GM18508 (cell line): ENCODE measurements around the gene GLYATL1B.
"Not testable (repeated sequence)": the region's sequence is repeated elsewhere in the genome, so short reads cannot be mapped to it uniquely, and the experiment has no call there.

Experiments
- ATAC-seq: cut with Tn5 transposase; IDR thresholded peaks from one replicate; pipeline ENCODE4 v1.9.1; 2021; ENCODE audit warnings: moderate number of reproducible peaks; ENCODE audit not compliant: insufficient read depth, unreplicated experiment

GLYATL1B gene, protein sequence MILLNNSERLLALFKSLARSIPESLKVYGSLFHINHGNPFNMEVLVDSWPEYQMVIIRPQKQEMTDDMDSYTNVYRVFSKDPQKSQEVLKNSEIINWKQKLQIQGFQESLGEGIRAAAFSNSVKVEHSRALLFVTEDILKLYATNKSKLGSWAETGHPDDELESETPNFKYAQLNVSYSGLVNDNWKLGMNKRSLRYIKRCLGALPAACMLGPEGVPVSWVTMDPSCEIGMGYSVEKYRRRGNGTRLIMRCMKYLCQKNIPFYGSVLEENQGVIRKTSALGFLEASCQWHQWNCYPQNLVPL

DNA sequence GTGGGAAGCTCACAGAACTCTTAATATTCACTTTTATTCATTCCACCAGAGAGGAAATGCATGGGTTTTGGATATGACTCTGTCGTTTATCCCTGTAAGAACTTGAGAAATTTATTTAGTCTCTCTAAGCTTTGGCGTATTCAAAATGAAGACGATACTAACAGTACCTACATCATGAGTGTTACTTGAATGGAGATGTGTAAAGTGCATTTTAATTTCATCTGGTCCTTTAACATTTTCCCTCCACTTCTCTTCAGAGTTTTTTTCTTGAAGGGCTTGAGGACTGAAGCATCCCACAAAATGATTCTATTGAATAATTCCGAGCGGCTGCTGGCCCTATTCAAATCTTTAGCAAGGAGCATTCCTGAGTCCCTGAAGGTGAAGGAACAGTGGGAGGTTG lies at the start of gene GLYATL1B:
TSS of gene GLYATL1B (plus strand) at position 301 of the 400 bp plus-strand sequence. CDS start at position 301, 0 bp downstream.
- ATAC-seq, result not testable (repeated sequence)

DNA sequence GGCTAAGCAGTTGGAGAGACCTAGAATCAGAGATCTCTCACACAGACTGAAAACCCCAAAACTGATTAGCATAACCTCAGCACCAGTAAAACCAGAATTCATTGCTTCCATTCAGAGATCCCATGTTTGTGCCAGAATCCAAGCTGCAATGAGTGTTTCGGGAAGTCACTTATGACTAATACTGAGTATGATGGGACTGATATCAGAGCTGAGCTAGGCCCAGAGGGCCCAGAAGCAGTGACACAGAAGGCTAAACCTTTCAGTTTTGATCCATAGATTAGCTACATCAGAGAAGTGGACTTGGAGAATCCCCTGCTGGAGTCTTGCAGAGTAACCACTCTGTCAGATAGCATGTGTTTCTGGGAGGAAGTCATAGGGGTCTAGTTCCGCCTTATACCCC lies 49.6 kb upstream of the GLYATL1B start:
- not testable (repeated sequence) for ATAC-seq

DNA sequence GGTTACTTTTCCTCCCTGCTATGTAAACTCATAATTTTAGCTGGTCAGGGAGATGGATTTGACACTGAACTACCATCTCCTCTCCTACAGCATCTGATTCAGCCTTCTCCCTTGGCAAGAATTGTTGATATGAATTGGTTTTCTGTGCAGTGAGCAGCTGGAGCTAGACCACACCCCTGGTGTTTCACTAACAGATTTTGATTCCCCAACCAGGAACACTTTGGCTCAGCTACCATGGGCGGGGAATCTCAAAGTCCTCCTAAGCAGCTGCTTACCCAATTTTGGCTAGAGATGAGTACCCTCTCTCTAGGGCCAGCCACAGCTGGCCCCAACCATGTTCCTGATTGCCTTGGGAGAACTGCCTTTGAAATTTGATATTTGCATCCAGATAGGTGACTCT lies 48.7 kb upstream of the GLYATL1B start:
- not testable (repeated sequence) for ATAC-seq

DNA sequence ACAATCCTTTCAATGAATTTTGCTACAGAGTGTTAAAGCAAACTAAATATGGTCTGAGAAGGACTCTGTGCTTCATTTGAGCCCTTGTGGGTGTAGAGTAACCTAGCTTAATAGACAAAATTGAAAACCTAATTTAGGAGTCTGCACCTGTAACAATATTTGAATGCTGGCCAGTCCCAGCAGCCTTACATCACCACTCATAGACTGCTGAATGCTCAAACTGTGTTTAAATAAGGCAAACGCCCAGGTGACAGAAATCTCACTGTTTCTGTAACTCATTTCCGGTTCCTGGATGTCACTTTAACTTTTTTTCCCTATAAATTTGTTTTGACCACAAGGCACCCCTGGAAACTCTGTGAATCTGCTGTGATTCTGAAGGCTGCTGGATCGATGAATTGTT lies 45.5 kb upstream of the GLYATL1B start:
- ATAC-seq, result no peak

DNA sequence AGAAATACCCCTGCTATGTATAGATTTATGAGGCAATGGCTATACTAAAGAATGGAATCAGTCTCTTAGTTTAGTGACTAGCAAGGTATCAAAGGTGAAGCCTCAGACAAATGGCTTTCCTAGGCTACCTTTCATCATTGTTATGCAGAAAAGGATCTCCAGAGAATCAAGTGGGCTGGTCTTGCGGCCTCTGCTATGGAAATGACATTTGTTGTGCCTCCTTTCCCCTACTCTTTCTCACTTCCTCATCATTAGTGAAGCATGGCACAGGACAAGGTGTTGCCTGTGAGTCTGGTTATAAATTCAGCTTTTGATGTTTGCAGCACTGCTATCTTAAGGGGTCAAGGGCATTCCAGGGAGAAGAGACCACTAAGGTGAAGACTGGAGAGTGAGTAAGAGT lies 34.7 kb upstream of the GLYATL1B start:
- peak; percentile 54 for ATAC-seq

DNA sequence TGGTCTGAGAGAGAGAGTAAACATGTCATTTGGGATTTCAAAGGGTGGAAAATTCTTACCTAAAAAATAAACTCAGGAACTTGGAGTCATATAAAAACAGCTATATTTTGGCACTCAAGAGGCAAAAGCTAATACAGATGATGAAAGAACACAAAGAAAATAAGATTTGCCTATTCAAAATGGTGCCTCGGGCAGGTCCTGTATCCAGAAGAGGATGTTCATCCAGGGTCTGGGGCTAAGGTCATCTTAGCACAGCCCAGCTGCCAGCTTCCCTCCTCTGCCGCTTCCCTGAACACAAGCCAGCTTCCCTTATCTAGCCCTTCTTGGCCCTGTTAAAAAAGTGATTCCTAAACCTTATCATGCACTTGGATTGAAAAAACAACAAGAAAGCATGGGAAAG lies 33.8 kb upstream of the GLYATL1B start:
- ATAC-seq, result not testable (repeated sequence)

DNA sequence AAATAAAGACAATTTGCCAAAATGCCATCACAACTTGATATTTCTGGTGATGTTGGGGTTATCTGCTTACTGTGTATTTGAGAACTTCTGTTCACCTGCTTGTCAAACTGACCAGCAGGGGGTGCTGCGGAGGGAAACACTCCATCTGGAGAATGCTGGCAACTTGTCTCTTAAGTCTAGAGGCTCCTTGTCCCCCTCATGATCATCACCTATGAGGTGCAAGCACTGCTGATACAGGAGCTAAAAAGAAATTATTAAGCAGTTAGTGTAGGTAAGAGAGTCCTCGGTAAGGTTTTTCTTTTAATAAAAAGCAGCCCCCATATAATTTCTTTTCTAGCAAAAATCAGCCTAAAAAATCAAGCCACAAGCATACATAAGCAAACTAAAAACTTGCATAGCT lies 32.7 kb upstream of the GLYATL1B start:
- ATAC-seq, result no peak

DNA sequence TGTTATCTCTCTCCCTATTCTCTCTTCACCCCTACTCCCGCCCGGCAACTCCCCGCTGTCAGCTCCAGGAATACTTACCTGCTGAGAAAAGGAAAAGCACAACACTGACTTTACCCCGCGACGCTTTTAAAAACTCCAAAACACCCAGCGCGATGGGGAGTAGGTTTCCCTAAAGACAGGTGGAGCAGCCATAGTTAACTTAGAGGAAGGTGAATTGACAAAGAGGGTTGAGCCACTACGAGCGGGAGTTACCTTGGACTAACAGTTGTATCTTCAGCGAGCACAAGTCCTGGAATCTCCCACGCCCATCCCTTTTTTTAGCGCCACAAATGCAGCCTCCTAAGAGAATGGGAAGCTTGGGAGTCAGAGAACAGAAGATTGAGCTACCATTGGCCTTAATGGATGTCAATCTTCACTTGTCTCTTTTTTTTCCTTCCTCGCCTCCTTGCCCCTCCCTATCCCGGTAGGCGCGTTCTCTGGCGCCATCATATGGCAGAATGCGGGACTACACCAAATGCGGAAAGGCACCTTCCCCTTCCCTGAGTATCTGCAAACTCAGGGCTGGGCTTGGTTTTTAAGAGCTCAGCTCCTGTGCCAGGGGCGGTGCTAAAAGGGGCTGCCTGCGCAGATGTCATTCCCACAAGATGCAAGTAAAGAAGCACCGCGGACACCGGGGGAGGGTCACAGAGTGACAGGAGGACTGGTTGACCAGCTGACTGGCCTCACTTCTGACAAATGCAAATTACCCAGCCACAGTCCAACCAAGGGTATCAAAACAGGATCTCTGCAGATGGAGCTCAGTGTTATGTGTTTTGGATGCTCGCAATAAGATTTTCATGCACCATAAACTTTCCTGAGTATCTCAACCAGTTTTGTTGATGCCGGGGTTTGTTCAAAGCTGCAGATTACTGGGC lies 27.7 kb upstream of the GLYATL1B start:
- peak; percentile 78 for ATAC-seq

DNA sequence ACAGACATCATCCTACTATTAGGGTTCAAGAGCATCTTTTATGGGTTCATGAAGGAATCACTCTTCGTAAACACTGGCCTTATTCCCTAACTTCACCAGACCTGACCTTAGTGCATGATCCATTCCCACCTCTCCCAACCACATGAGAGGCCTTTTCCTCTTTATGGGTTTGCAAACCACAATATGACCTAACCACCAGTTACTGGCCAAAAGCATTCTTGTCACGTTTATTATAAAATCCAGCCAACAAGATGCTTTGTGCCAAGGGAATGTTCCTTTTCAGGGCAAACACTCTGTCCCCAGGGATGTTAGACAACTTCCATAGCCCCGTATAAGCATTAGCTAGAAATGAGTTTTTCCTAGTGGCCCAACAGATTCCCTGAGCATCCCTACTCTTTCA lies 26.0 kb upstream of the GLYATL1B start:
- not testable (repeated sequence) for ATAC-seq

DNA sequence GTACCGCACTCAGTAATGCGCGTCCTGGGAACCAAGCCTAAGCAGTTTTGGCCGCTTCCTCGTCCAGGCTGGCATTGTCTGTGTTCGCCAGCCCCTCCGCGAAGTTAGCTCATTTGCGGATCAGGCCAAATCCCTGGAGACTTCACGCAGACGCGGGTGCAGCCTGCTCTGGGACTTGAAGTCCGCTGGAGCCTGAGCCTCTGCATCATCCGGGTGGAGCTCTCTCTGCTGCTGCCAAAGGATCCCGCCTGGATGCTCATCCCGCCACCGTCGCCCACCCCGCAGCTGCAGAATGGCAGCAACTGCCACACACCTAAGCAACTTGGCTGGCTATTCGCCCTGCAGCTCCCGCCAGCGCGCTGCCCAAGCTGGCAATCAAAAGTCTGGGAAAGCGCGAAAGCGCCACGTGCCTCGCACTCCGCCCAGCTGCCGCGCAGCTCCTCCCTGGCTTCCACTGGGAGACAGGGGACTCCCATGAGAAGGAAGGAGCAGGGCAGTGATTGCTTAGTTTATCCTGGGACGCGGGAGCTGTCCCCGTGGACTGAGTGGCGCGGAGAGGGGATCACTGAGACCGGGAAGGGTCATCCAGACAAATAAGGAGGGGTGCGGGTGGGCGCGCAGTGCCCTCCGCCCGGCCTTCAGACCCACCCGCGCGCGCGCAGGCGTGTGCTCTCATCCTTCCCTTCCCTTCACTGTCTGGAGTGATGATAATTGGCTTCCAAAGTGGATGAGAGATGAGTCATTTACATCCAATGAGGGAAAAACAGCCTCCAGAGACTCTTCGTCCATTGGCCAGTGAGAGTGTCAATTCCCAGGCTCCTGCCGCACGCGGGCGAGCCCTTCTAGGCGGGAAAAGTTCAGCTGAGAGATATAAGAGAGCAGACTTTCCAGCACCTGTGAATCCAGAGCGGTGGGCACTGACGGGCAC lies 23.2 kb upstream of the GLYATL1B start:
- no peak for ATAC-seq

DNA sequence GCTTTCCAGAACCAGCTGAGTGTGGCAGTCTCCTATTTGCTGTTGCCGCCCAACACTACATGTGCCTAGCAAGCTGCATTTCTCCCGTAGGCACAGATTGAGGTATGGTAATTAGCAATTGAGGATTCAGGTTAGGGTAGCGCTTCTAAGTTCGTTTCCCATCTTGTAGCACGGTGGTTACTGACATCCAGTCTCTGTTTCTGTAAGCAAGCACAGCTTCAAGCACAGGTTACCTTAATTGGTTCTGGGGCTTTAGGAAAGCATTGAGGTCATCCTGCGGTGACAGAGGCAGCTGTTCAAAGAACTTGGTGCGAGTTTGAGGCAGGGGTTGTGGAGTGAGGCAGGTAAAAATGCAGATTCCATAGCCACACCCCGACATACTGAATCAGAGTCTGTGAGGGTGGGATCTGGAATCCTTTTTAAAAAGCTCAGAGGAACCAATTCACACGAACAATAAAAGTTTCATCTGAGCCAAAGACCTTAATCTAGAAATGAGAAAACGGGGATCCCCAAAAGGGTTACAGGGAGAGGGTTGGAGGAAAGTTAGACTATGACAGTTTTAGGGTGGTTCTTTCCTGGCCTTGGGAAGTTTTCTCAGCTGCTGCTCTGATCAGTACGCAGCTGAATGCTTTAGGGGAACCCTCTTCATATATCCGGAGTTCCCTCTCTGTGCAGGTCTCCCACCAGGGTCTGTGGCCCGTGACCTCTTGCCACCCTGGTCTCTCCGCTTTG lies 21.9 kb upstream of the GLYATL1B start:
- ATAC-seq, result not testable (repeated sequence)

DNA sequence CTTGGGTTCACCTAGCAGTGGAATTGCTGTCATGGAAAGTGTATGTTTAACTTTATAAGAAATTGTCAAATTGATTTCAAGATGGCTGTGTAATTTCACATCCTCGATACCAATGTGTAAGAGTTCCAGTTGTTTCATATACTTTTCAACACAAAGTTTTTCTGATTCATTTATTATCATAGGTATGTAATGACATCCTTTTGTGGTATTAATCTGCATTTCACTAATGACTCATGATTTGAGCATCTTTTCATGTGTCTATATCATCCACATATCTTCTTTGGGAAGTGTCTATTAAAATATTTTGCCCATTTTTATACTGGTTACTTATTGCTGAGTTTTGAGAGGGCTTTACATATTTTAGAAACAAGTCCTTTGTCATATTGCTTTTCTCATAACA lies 17.0 kb upstream of the GLYATL1B start:
- no peak for ATAC-seq

DNA sequence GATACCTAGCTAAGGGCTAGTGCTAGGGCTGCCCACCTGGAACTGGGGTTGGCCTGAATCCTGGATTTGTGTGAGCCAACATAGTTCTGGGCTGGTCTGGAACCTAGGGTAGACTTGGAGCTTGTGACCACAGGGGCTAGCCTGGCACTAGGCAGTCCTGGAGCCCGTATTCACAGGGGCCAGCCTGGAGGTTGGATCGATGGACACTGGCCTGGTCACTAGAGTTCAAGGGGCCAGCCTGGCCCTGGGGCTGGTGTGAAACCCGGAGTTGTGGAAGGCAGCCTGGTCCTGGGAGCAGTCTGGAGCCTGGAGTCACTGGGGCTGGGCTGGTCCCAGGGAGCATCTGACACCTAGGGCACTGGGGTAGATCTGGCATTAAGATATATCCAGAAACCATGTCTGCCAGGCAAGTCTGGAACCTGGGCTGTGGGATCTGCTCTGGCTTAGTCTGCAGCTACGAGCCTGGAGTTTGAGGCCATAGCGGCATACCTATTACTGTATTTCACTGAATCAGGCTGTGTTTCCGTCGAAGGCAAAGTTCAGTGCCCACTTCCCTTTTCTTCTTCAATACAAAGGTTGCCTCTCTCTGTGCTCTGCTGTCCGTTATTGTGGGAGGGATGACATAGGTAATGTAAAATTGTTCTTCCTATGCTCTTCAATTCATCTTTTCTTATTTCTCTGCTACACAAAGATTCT lies 9.1 kb upstream of the GLYATL1B start:
- ATAC-seq, result peak; percentile 86

DNA sequence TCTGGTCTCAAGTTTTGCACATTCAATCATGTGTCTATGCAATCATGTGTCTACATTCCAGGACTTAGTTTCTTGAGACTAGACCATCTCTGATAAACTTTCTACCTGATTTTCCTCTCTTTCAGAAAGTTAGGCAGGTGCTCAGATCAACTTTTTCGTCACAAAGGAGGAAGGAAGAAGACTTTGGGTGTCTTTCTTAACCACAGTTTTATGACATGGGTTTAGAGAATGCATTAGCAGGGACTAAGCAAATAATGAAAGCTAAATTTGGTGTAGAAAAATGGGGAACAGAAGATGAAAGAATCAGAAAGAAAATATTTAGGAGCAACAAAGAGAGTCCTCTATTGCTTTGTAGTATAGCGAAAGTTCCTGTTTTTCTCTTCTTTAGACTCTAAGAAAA lies 7.7 kb upstream of the GLYATL1B start:
- no peak for ATAC-seq

DNA sequence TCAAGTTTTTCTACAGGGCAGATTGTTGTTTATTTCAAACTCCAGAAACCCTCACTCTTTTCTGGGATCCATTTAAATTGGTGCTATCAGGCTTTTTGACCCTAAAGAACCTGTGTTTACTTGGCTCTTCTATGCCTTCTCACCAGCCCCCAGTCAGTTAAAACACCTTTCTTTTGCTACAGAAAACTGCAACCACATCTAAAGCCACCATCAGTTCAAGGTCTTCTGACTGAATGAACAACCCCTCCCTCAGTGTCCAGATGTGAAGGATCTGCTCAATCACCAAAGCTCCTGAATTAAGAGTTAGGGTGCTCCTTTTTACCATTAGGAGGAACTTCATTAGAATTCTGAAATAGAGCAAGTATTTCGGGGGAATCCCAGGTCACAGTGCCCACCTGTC lies 7.0 kb upstream of the GLYATL1B start:
- no peak for ATAC-seq

DNA sequence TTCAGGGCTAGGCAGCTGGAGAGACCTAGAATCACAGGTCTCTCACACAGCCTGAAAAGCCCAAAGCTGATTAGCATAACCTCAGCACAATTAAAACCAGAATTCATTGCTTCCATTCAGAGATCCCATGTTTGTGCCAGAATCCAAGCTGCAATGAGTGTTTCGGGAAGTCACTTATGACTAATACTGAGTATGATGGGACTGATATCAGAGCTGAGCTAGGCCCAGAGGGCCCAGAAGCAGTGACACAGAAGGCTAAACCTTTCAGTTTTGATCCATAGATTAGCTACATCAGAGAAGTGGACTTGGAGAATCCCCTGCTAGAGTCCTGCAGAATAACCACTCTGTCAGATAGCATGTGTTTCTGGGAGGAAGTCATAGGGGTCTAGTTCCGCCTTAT lies 5.7 kb upstream of the GLYATL1B start:
- ATAC-seq, result not testable (repeated sequence)

DNA sequence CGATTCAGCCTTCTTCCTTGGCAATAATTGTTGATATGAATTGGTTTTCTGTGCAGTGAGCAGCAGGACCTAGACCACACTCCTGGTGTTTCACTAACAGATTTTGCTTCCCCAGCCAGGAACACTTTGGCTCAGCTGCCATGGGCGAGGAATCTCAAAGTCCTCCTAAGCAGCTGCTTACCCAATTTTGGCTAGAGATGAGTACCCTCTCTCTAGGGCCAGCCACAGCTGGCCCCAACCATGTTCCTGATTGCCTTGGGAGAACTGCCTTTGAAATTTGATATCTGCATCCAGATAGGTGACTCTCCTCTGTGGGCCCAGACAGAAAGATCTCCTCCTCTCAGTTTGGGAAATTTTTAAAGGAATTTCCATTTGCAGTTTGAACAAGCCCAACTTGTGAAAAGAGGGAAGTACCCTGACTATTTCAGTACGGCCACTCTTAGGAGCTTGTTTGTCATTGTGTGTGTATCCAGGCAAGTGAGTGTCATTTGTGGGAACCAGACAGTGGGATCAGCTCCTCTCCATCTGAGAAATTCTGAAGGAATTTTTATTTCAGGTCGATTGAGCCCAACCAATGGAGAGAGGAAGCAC lies 4.6 kb upstream of the GLYATL1B start:
- not testable (repeated sequence) for ATAC-seq

DNA sequence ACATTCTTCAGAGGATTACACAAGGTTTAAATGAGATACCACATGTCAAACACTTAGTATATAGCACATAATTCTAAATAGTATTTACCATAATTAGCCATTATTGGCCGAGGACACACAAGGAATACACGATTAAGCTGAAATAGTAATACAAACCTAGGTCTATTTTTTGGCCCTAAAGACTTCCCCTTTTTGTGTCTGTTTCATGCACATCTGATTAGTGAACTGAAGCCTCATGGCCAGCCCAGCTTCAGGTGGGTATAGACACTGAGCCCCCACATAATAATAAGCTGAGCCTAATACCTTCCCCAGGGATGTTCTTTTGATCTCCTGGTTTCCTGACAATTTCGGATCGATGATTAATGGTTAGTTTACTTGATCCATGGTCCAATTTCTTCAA lies 2.1 kb downstream of the GLYATL1B start:
- ATAC-seq, result no peak

DNA sequence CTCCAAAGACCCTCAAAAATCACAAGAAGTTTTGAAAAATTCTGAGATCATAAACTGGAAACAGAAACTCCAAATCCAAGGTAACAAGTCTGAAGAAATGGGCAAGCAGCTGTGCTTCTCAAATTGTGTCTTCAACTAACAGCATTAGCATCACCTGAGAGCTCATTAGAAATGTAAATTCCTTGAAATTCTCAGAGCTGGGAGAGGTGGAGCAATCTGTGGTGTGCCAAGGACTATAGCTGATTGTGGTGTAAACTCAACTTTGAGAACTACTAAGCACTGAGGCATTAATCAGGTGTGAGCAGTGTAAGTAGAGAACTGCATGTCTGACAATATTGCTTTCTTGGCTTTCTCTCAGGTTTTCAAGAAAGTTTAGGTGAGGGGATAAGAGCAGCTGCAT lies 7.5 kb downstream of the GLYATL1B start:
- not testable (repeated sequence) for ATAC-seq
